H9 (cell line): ENCODE results near the gene FMN1. TPM values are rescaled to one million over a fixed set of nuclear protein-coding genes. Genes with fewer than 3 reads are reported as not detected.

Source experiments
- DNase-seq: peaks from one replicate; pipeline ENCODE4 v3.0.0-alpha.2; 2017
- H2AFZ ChIP-seq: one replicate; pipeline ENCODE4 v1.6.1; 2013; ENCODE audit warnings: mild to moderate bottlenecking, low read length, control low read depth, moderate library complexity
- H2AK5ac ChIP-seq: 2 replicates; pipeline ENCODE4 v1.6.1; 2013; ENCODE audit warnings: low read length, control low read depth, mixed read lengths; ENCODE audit not compliant: insufficient read length
- H2BK120ac ChIP-seq: one replicate; pipeline ENCODE4 v1.6.1; 2013; ENCODE audit warnings: low read depth, mild to moderate bottlenecking, low read length, control low read depth, inconsistent platforms; ENCODE audit not compliant: poor library complexity, severe bottlenecking
- H2BK12ac ChIP-seq: 2 replicates; pipeline ENCODE4 v1.6.1; 2013; ENCODE audit warnings: low read length, control low read depth, mixed read lengths, low read depth; ENCODE audit not compliant: insufficient read length
- H2BK15ac ChIP-seq: 2 replicates; pipeline ENCODE4 v1.6.1; 2013; ENCODE audit warnings: low read depth, low read length, control low read depth
- H2BK20ac ChIP-seq: one replicate; pipeline ENCODE4 v1.6.1; 2013; ENCODE audit warnings: low read depth, mild to moderate bottlenecking, low read length, control low read depth, inconsistent platforms; ENCODE audit not compliant: poor library complexity, severe bottlenecking
- H2BK5ac ChIP-seq: 2 replicates; pipeline ENCODE4 v1.6.1; 2013; ENCODE audit warnings: low read length, control low read depth, mixed read lengths; ENCODE audit not compliant: insufficient read length
- H3K14ac ChIP-seq: 2 replicates; pipeline ENCODE4 v1.6.1; 2013; ENCODE audit warnings: low read length, control low read depth; ENCODE audit not compliant: insufficient read depth
- H3K18ac ChIP-seq: 2 replicates; pipeline ENCODE4 v1.6.1; 2013; ENCODE audit warnings: low read depth, mild to moderate bottlenecking, mixed read lengths, low read length, control low read depth; ENCODE audit not compliant: insufficient read length
- H3K23ac ChIP-seq: 2 replicates; pipeline ENCODE4 v1.6.1; 2013; ENCODE audit warnings: low read length, control low read depth, mixed read lengths, low read depth; ENCODE audit not compliant: insufficient read length
- H3K23me2 ChIP-seq: 2 replicates; pipeline ENCODE4 v1.6.1; 2013; ENCODE audit warnings: low read depth, mild to moderate bottlenecking, mixed read lengths, low read length, control low read depth; ENCODE audit not compliant: insufficient read length, poor library complexity, severe bottlenecking
- H3K27ac ChIP-seq: 2 replicates; pipeline ENCODE4 v1.5.1; 2013; ENCODE audit warnings: low read length, control low read depth, mixed read lengths, low read depth; ENCODE audit not compliant: insufficient read length
- H3K27me3 ChIP-seq: 2 replicates; pipeline ENCODE4 v1.6.1; 2013; ENCODE audit warnings: low read length, control low read depth, inconsistent platforms; ENCODE audit not compliant: insufficient read depth
- H3K4ac ChIP-seq: 2 replicates; pipeline ENCODE4 v1.6.1; 2013; ENCODE audit warnings: low read depth, mild to moderate bottlenecking, control low read depth, inconsistent platforms, low read length, moderate library complexity
- H3K4me1 ChIP-seq: 2 replicates; pipeline ENCODE4 v1.6.1; 2013; ENCODE audit warnings: low read length, control low read depth, inconsistent platforms; ENCODE audit not compliant: insufficient read depth
- H3K4me2 ChIP-seq: 2 replicates; pipeline ENCODE4 v1.6.1; 2013; ENCODE audit warnings: low read length, control low read depth, mixed read lengths; ENCODE audit not compliant: insufficient read length, insufficient read depth
- H3K56ac ChIP-seq: 2 replicates; pipeline ENCODE4 v1.6.1; 2013; ENCODE audit warnings: low read depth, mild to moderate bottlenecking, mixed read lengths, low read length, control low read depth; ENCODE audit not compliant: insufficient read length
- H3K79me1 ChIP-seq: 2 replicates; pipeline ENCODE4 v1.6.1; 2013; ENCODE audit warnings: low read depth, mild to moderate bottlenecking, moderate library complexity, low read length, control low read depth, inconsistent platforms; ENCODE audit not compliant: insufficient read depth, poor library complexity, severe bottlenecking
- H3K79me2 ChIP-seq: 2 replicates; pipeline ENCODE4 v1.6.1; 2013; ENCODE audit warnings: low read length, control low read depth, inconsistent platforms; ENCODE audit not compliant: insufficient read depth
- H3K9ac ChIP-seq: 2 replicates; pipeline ENCODE4 v1.6.1; 2013; ENCODE audit warnings: low read length, control low read depth, mixed read lengths; ENCODE audit not compliant: insufficient read length; ENCODE audit errors: extremely low read depth
- H3K9me3 ChIP-seq: one replicate; pipeline ENCODE4 v1.6.1; 2013; ENCODE audit warnings: low read depth, low read length, inconsistent platforms; ENCODE audit not compliant: control insufficient read depth
- H3T11ph ChIP-seq: one replicate; pipeline ENCODE4 v1.6.1; 2013; ENCODE audit warnings: mild to moderate bottlenecking, low read length, control low read depth, inconsistent platforms
- H4K20me1 ChIP-seq: one replicate; pipeline ENCODE4 v1.6.1; 2013; ENCODE audit not compliant: control insufficient read depth, insufficient read length, insufficient read depth
- H4K5ac ChIP-seq: 2 replicates; pipeline ENCODE4 v1.6.1; 2013; ENCODE audit warnings: low read depth, mild to moderate bottlenecking, mixed read lengths, low read length, control low read depth; ENCODE audit not compliant: insufficient read length
- H4K8ac ChIP-seq: replicated peaks from 2 replicates; pipeline ENCODE4 v1.6.1; 2013; ENCODE audit warnings: low read length, control low read depth, mixed read lengths, low read depth; ENCODE audit not compliant: insufficient read length
- H4K91ac ChIP-seq: 2 replicates; pipeline ENCODE4 v1.6.1; 2013; ENCODE audit warnings: low read depth, mild to moderate bottlenecking, moderate library complexity, mixed read lengths, low read length, control low read depth; ENCODE audit not compliant: insufficient read length
- H3K27ac Mint-ChIP-seq, 3 experiments: 2 replicates in 2 of 3; 3 replicates in 1 of 3; pipeline ENCODE4 v1.8.0; 2020 to 2021; ENCODE audit warnings: mixed read lengths in 3 of 3, mild to moderate bottlenecking in 1 of 3, moderate library complexity in 1 of 3
- H3K27me3 Mint-ChIP-seq: 2 replicates; pipeline ENCODE4 v1.8.0; 2021; ENCODE audit warnings: low read depth, mild to moderate bottlenecking, moderate library complexity, mixed read lengths
- H3K36me3 Mint-ChIP-seq, 3 experiments: 2 replicates in 2 of 3; 3 replicates in 1 of 3; pipeline ENCODE4 v1.8.0; 2020 to 2021; ENCODE audit warnings: low read depth in 3 of 3, mixed read lengths in 3 of 3; ENCODE audit not compliant: insufficient read depth in 1 of 3
- H3K4me1 Mint-ChIP-seq, 2 experiments: 2 replicates each; pipeline ENCODE4 v1.8.0; 2020; ENCODE audit warnings: mixed read lengths in 2 of 2
- H3K4me3 Mint-ChIP-seq, 2 experiments: 2 replicates in 1 of 2; 3 replicates in 1 of 2; pipeline ENCODE4 v1.8.0; 2020 to 2021; ENCODE audit warnings: mild to moderate bottlenecking in 2 of 2, mixed read lengths in 2 of 2, moderate library complexity in 1 of 2
- H3K9me3 Mint-ChIP-seq, 2 experiments: 2 replicates in 1 of 2; 3 replicates in 1 of 2; pipeline ENCODE4 v1.8.0; 2020; ENCODE audit warnings: mild to moderate bottlenecking in 2 of 2, mixed read lengths in 2 of 2, moderate library complexity in 1 of 2
- CTCF ChIP-seq: fragments of 200-600 bp; sonication (generic); conservative IDR thresholded peaks from 3 replicates; pipeline ENCODE4 v1.8.0; 2021; ENCODE audit warnings: antibody characterized with exemption, mild to moderate bottlenecking
- WGBS: extraction: QIAGEN DNeasy Blood & Tissue Kit; methylation state at CpG from one replicate; pipeline ENCODE4 v1.1.7; 2013; ENCODE audit warnings: missing lambda C conversion rate, low lambda C conversion rate, mixed read lengths; ENCODE audit not compliant: insufficient read length; ENCODE audit errors: extremely low coverage; 5-methylcytosine and 5-hydroxymethylcytosine counted together
- total RNA-seq: library from RNA; stranded (reverse); gene quantifications from 2 replicates; pipeline ENCODE4 v1.2.1, GENCODE V29; 2021

The FMN1 gene
- total RNA-seq, 1 experiment from 2014 or later = 1.9 TPM

GRCh38 chr15:33009026-33009425, 185.5 kb downstream of the FMN1 start:
- H2BK15ac ChIP-seq = no peak overlapping the region
- H3K9me3 ChIP-seq = no peaks in the 10 kb centered on the region
- H2BK120ac ChIP-seq = no peak overlapping the region
- H3K27ac Mint-ChIP-seq = no peak overlapping the region
- H3K23ac ChIP-seq = no peak overlapping the region
- peaks cover 0 to 3% of the 10 kb centered on the region in 2 experiments; a peak in 2 of 5 replicates for H3K9me3 Mint-ChIP-seq
- no peak overlapping the region for H4K8ac ChIP-seq
- no peaks in the 10 kb centered on the region for H3K79me2 ChIP-seq
- H3K4me1 ChIP-seq = no peaks in the 10 kb centered on the region
- H2BK20ac ChIP-seq = no peak overlapping the region
- H4K20me1 ChIP-seq = no peaks in the 10 kb centered on the region
- H3K18ac ChIP-seq = no peak overlapping the region
- H2AK5ac ChIP-seq = no peak overlapping the region
- no peak overlapping the region for H3K4me2 ChIP-seq
- peaks cover 19 to 22% of the 10 kb centered on the region in 2 experiments for H3K4me1 Mint-ChIP-seq
- H2AFZ ChIP-seq = no peak overlapping the region
- H3K23me2 ChIP-seq = no peaks in the 10 kb centered on the region
- H3K36me3 Mint-ChIP-seq = no peaks in the 10 kb centered on the region; a peak in 1 of 7 replicates
- DNase-seq = no peak
- no peaks in the 10 kb centered on the region; the same call in 1 of the 2 replicates for H3K27me3 Mint-ChIP-seq
- H3K14ac ChIP-seq = no peak overlapping the region
- no peak overlapping the region for H3K4ac ChIP-seq
- no CpG with 5 or more reads among the region's 5 CpGs for WGBS
- no peak overlapping the region for H2BK12ac ChIP-seq
- no peak overlapping the region for H3K9ac ChIP-seq
- H4K91ac ChIP-seq = no peak overlapping the region
- no peak overlapping the region for H3T11ph ChIP-seq
- no peak overlapping the region for H3K56ac ChIP-seq
- no peaks in the 10 kb centered on the region for H3K27me3 ChIP-seq
- no peak for TF ChIP-seq CTCF
- no peak overlapping the region for H2BK5ac ChIP-seq
- no peaks in the 10 kb centered on the region for H3K79me1 ChIP-seq
- H4K5ac ChIP-seq = no peak overlapping the region
- H3K27ac ChIP-seq = no peak overlapping the region
- H3K4me3 Mint-ChIP-seq = no peak overlapping the region
